Measurements from ENCODE around the gene CRHR1. TPM values are rescaled to one million over a fixed set of nuclear protein-coding genes. Genes with fewer than 3 reads are reported as not detected.

Gene CRHR1
- total RNA-seq, 1 donor from 2014 or later, result not detected

- Mint-ChIP-seq H3K27me3 (ENCODE audit: unreplicated experiment) (peaks cover 8% of the 10 kb centered on the region), H3K36me3 (ENCODE audit: low read depth, unreplicated experiment) (no peaks in the 10 kb centered on the region), H3K4me3 (ENCODE audit: unreplicated experiment) (no peak overlapping the region), H3K4me1 (ENCODE audit: unreplicated experiment) (no peaks in the 10 kb centered on the region), H3K27ac (ENCODE audit: unreplicated experiment) (no peak overlapping the region), H3K9me3 (ENCODE audit: unreplicated experiment) (no peaks in the 10 kb centered on the region)
- TF ChIP-seq, protein P1, sequence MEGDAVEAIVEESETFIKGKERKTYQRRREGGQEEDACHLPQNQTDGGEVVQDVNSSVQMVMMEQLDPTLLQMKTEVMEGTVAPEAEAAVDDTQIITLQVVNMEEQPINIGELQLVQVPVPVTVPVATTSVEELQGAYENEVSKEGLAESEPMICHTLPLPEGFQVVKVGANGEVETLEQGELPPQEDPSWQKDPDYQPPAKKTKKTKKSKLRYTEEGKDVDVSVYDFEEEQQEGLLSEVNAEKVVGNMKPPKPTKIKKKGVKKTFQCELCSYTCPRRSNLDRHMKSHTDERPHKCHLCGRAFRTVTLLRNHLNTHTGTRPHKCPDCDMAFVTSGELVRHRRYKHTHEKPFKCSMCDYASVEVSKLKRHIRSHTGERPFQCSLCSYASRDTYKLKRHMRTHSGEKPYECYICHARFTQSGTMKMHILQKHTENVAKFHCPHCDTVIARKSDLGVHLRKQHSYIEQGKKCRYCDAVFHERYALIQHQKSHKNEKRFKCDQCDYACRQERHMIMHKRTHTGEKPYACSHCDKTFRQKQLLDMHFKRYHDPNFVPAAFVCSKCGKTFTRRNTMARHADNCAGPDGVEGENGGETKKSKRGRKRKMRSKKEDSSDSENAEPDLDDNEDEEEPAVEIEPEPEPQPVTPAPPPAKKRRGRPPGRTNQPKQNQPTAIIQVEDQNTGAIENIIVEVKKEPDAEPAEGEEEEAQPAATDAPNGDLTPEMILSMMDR (IDR thresholded peaks at IDR 0.05; ENCODE audit: unreplicated experiment), result peak; percentile 93
- peak; percentile 72 for DNase-seq (ENCODE audit: low spot score)
Observed at GRCh38 chr17:45852535-45853297, 68.6 kb downstream of the CRHR1 start.

DNA sequence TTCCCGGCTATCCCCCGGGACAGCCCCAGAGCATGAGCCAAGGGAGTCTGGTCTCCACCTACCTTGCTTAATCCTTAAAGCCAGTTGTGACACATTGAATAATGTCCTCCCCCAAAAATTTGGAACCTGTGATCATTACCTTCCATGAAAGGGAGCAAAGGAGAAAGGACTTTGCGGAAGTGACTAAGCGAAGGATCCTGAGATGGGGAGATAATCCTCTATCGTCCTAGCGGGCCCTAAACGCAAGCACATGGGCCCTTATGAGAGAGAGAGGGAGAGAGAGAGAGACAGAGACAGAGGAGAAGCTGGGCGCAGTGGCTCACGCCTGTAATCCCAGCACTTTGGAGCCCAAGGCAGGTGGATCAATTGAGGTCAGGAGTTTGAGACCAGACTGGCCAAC lies 70.1 kb downstream of the CRHR1 start:
- H3K27ac Mint-ChIP-seq (ENCODE audit: unreplicated experiment), result no peak overlapping the region
- TF ChIP-seq, protein P1 (IDR thresholded peaks at IDR 0.05; ENCODE audit: unreplicated experiment), result no peak
- no peak overlapping the region for H3K4me3 Mint-ChIP-seq (ENCODE audit: unreplicated experiment)
- H3K4me1 Mint-ChIP-seq (ENCODE audit: unreplicated experiment), result no peaks in the 10 kb centered on the region
- H3K36me3 Mint-ChIP-seq (ENCODE audit: low read depth, unreplicated experiment), result no peaks in the 10 kb centered on the region
- no peak for DNase-seq (ENCODE audit: low spot score)
- H3K9me3 Mint-ChIP-seq (ENCODE audit: unreplicated experiment), result no peaks in the 10 kb centered on the region
- peaks cover 9% of the 10 kb centered on the region for H3K27me3 Mint-ChIP-seq (ENCODE audit: unreplicated experiment)

DNA sequence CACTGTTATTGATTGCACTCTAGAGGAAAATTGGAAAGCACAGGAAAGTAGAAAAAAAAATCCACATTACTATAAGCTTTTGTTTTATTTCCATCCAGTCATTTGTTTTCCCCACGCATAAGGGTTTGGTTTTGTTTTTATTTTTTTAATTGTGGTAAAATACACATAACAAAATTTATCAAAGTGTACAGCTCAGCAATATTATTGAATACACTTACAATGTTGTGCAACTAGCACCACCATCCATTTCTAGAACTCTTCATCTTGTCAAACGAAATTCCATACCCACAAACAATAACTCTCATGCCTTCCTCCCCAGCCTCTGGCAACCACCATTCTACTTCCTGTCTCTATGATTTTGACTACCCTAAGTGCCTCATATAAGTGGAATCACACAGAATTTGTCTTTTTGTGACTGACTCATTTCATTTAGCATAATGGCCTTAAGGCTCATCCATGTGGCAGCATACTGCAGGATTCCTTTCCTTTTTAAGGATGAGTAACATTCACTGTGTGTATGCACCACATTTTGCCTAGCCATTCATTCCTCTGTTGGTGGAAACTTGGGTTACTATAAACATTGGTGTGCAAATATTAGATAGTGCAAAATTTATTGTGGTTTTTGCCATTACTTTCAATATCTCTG lies 71.7 kb downstream of the CRHR1 start:
- H3K4me3 Mint-ChIP-seq (ENCODE audit: unreplicated experiment), result no peak overlapping the region
- H3K4me1 Mint-ChIP-seq (ENCODE audit: unreplicated experiment), result no peaks in the 10 kb centered on the region
- no peaks in the 10 kb centered on the region for H3K9me3 Mint-ChIP-seq (ENCODE audit: unreplicated experiment)
- no peak for DNase-seq (ENCODE audit: low spot score)
- no peaks in the 10 kb centered on the region for H3K36me3 Mint-ChIP-seq (ENCODE audit: low read depth, unreplicated experiment)
- TF ChIP-seq, protein P1 (IDR thresholded peaks at IDR 0.05; ENCODE audit: unreplicated experiment), result no peak
- no peak overlapping the region for H3K27ac Mint-ChIP-seq (ENCODE audit: unreplicated experiment)
- peaks cover 7% of the 10 kb centered on the region for H3K27me3 Mint-ChIP-seq (ENCODE audit: unreplicated experiment)

DNA sequence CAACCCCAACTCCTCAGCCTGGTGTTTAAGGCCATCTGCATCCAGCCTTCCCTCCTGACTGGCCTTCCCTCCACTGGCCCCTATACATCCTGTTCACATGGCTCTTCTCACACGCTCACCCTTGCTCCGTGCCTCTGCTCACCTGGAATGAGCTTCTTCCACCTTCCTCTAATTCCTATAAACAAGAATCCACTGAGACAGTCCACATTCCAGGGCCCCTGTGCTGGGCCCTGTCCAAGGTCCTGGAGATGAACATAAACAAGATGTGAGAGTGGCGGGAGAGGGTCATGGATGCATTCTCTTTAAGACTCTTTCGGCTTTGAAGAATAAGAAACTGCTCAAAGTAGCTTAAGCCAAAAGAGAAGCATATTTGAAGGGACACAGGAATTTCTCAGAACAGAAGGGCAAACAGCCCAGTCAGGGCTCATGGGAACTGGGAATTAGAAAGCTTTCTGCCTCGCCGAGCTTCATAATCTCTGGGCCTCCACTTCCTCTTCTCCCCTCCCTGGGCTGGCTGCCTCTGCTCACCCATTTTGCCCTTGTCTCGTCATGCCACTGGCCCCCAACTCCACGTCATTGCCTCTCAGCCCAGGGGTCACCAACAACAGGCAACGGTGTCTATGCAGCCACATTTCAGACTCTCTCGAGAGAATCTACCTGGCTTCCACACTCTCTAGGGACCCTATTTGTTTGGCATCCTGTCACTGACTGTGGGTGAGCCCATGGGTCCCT lies 74.0 kb downstream of the CRHR1 start:
- Mint-ChIP-seq H3K4me1 (ENCODE audit: unreplicated experiment) (no peaks in the 10 kb centered on the region), H3K36me3 (ENCODE audit: low read depth, unreplicated experiment) (no peaks in the 10 kb centered on the region), H3K27ac (ENCODE audit: unreplicated experiment) (no peak overlapping the region), H3K27me3 (ENCODE audit: unreplicated experiment) (peaks cover 2% of the 10 kb centered on the region), H3K9me3 (ENCODE audit: unreplicated experiment) (no peaks in the 10 kb centered on the region), H3K4me3 (ENCODE audit: unreplicated experiment) (no peak overlapping the region)
- DNase-seq (ENCODE audit: low spot score), result peak; percentile 66
- TF ChIP-seq, protein P1 (IDR thresholded peaks at IDR 0.05; ENCODE audit: unreplicated experiment), result no peak
